Prostate gland (tissue), 2 donors: ENCODE data around the gene SF3B2. TPM values are rescaled to one million over a fixed set of nuclear protein-coding genes. Genes with fewer than 3 reads are reported as not detected.

Experiments
- DNase-seq: peaks from one replicate; pipeline ENCODE4 v3.0.0-alpha.2; 2019; ENCODE audit warnings: low spot score
- H3K27ac ChIP-seq, 2 donors: fragments of 200-600 bp; sonication (generic); 2 replicates each; pipeline ENCODE4 v1.5.1; 2017 to 2019
- H3K27me3 ChIP-seq: fragments of 200-600 bp; sonication (generic); replicated peaks from 2 replicates; pipeline ENCODE4 v1.5.1; 2019; ENCODE audit not compliant: insufficient read depth
- H3K36me3 ChIP-seq, 2 donors: fragments of 200-600 bp; sonication (generic); 1 replicate in 1 of 2; 2 replicates in 1 of 2; pipeline versions ENCODE4 v1.5.1 to v1.8.1; 2017 to 2019
- H3K4me1 ChIP-seq: fragments of 200-600 bp; sonication (generic); replicated peaks from 2 replicates; pipeline ENCODE4 v1.5.1; 2019
- H3K4me3 ChIP-seq, 2 donors: fragments of 200-600 bp; sonication (generic); 2 replicates each; pipeline ENCODE4 v1.5.1; 2017 to 2019
- H3K9me3 ChIP-seq: fragments of 200-600 bp; sonication (generic); 2 replicates; pipeline ENCODE4 v1.5.1; 2017
- POLR2A ChIP-seq: fragments of 450-650 bp; IDR thresholded peaks from one replicate; pipeline ENCODE4 v1.6.1; 2016; ENCODE audit warnings: antibody characterized with exemption, mild to moderate bottlenecking
- POLR2AphosphoS5 ChIP-seq: sonication (generic); formaldehyde crosslinking; IDR thresholded peaks from one replicate; pipeline ENCODE4 v1.6.1; 2017; ENCODE audit warnings: antibody characterized with exemption
- WGBS: methylation state at CpG from one replicate; pipeline ENCODE4 v1.1.5; 2018; 5-methylcytosine and 5-hydroxymethylcytosine counted together
- intact Hi-C: fragments of 100-400 bp; cut with DNase I; formaldehyde crosslinking; loops from one replicate; pipeline ENCODE4 v1.14.2; 2022
- total RNA-seq, 2 donors: library from RNA; depleted of rRNA; stranded (reverse); fragments of >200 nt; gene quantifications; one replicate each; pipeline ENCODE4 v1.1.0, GENCODE V29; 2016
- TF ChIP-seq, protein P1 (sequence below), 4 experiments: fragments of 200-600 bp in 2 of 4; fragments of 450-650 bp in 2 of 4; sonication (generic) in 2 of 4; IDR thresholded peaks; 1 replicate in 3 of 4; 2 replicates in 1 of 4; pipeline ENCODE4 v1.5.1; 2016 to 2019; ENCODE audit warnings: antibody characterized with exemption in 4 of 4, mild to moderate bottlenecking in 2 of 4, moderate library complexity in 2 of 4

Gene SF3B2
- total RNA-seq, 2 donors from 2014 or later: 130 to 212 TPM

DNA sequence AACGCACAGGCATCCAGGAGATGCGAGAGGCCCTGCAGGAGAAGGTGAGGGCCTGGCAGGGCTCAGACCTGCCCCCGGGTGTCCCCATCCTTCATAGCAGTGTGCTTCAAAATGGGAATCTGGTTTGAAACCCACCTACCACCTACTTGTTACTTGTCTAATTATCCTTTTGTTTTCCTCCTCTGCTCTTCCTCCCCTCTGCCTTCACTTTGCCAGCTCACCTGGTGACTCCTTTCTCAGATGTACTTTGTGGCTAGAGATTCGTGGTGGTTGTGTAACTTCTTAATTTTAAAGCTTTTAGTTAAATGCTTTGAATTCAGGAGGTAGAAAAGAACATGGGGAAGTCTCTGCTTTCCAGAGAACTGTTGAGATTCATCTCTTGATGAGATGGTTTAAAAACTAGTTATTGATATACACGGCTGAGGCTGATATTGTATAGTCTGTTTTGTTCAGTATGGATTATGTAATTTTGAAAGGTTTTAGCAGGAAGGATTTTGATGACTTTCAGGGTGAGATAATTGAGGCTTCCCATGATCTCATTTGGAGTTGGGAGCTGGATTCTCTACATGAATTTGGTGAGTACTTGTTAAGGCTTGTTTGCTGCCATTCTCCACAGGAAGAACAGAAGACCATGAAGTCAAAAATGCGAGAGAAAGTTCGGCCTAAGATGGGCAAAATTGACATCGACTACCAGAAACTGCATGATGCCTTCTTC lies 8.0 kb downstream of the SF3B2 start:
- intact Hi-C loops: loop anchor here (10.0 kb wide), 1 partner anchor 75 kb away; no protein-coding TSS in a partner anchor
- Histone ChIP-seq H3K27me3 (no peaks in the 10 kb centered on the region), H3K27ac (no peak overlapping the region), H3K9me3 (no peaks in the 10 kb centered on the region), H3K36me3 (peaks cover 40 to 51% of the 10 kb centered on the region in 2 donors), H3K4me1 (no peaks in the 10 kb centered on the region), H3K4me3 (no peak overlapping the region)
- DNase-seq: no peak
- 69% methylated on average over 8 of the region's 8 CpGs for WGBS
- TF ChIP-seq POLR2A (no peak), POLR2AphosphoS5 (no peak)
- TF ChIP-seq, protein P1, sequence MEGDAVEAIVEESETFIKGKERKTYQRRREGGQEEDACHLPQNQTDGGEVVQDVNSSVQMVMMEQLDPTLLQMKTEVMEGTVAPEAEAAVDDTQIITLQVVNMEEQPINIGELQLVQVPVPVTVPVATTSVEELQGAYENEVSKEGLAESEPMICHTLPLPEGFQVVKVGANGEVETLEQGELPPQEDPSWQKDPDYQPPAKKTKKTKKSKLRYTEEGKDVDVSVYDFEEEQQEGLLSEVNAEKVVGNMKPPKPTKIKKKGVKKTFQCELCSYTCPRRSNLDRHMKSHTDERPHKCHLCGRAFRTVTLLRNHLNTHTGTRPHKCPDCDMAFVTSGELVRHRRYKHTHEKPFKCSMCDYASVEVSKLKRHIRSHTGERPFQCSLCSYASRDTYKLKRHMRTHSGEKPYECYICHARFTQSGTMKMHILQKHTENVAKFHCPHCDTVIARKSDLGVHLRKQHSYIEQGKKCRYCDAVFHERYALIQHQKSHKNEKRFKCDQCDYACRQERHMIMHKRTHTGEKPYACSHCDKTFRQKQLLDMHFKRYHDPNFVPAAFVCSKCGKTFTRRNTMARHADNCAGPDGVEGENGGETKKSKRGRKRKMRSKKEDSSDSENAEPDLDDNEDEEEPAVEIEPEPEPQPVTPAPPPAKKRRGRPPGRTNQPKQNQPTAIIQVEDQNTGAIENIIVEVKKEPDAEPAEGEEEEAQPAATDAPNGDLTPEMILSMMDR (IDR thresholded peaks at IDR 0.05): no peak

DNA sequence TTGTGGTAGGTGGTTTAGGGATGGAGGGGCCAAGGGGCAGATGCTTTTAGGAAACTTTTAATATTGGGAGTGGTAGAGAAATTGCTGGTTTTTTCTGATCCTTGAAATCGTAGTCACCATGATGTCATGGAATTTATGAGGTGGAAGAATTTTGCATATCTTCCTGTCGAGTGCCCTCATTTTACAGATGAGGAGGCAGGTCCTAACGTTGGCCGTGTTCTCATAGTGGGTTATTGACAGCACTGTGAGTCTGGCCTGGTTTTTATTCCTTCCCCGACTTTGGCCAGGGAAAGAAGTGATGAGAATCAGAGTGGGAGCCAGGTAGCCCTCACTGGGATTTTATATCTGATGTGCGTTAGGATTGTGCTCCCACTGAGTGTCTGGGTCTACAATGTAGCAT lies 9.1 kb downstream of the SF3B2 start:
- WGBS: 79% methylated on average over 6 of the region's 6 CpGs
- H3K27ac ChIP-seq: no peak overlapping the region
- intact Hi-C loops: loop anchor here (10.0 kb wide), 1 partner anchor 74 kb away; no protein-coding TSS in a partner anchor
- H3K9me3 ChIP-seq: no peaks in the 10 kb centered on the region
- TF ChIP-seq POLR2AphosphoS5 (no peak), POLR2A (no peak)
- TF ChIP-seq, protein P1 (IDR thresholded peaks at IDR 0.05): no peak
- peaks cover 39 to 51% of the 10 kb centered on the region in 2 donors for H3K36me3 ChIP-seq
- H3K4me1 ChIP-seq: no peaks in the 10 kb centered on the region
- H3K4me3 ChIP-seq: no peak overlapping the region
- H3K27me3 ChIP-seq: no peaks in the 10 kb centered on the region
- DNase-seq: no peak

DNA sequence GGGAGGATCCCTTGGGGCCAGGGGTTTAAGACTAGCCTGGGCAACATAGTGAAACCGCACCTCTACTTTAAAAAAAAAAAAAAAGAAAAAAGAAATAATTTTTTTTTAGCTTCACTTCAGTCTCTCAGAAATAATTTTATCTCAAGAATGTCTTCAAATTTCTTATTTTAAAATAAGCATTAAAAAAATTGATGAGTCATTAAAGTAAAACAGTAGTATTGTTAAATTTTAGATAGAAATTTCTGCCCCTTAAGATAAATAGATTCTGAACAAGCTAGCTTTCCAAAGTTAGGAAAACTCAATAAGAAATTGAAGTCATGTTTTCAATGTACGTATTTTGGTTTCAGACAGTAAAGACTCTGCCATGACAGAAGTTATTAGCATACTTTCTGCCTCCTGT lies 10.2 kb downstream of the SF3B2 start:
- intact Hi-C loops: loop anchor here (10.0 kb wide), 1 partner anchor 72 kb away; no protein-coding TSS in a partner anchor
- no peak for DNase-seq
- Histone ChIP-seq H3K36me3 (peaks cover 33 to 50% of the 10 kb centered on the region in 2 donors), H3K27ac (no peak overlapping the region), H3K9me3 (no peaks in the 10 kb centered on the region), H3K27me3 (no peaks in the 10 kb centered on the region), H3K4me3 (no peak overlapping the region), H3K4me1 (no peaks in the 10 kb centered on the region)
- no peak for TF ChIP-seq POLR2A
- TF ChIP-seq, protein P1 (IDR thresholded peaks at IDR 0.05): no peak
- no peak for TF ChIP-seq POLR2AphosphoS5
- 90% methylated on average over 2 of the region's 2 CpGs for WGBS

DNA sequence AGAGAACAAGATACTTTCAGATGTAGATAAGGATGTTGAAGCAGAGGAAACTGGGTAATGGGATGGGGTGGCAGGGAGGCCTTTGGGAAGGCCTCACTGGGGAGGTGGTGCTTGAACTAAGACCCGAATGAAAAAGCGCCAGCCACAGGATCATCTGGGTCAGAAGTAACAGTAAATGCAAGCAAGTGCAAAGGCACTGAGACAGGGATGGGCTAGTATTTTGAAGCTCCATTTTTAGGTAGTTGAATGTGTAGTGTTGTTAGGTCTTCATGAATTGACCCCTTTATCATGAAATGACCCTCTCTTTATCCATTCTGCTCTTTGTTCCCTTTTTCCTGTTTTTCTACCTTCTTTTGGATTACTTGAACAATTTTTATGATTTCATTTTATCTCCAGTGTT lies 11.7 kb downstream of the SF3B2 start:
- intact Hi-C loops: loop anchor here (10.0 kb wide), 1 partner anchor 71 kb away; no protein-coding TSS in a partner anchor
- Histone ChIP-seq H3K27me3 (no peaks in the 10 kb centered on the region), H3K36me3 (peaks cover 24 to 49% of the 10 kb centered on the region in 2 donors), H3K4me3 (no peak overlapping the region), H3K4me1 (no peaks in the 10 kb centered on the region), H3K9me3 (no peaks in the 10 kb centered on the region), H3K27ac (no peak overlapping the region)
- WGBS: 98% methylated on average over 2 of the region's 2 CpGs
- no peak for TF ChIP-seq POLR2A
- no peak for TF ChIP-seq POLR2AphosphoS5
- TF ChIP-seq, protein P1 (IDR thresholded peaks at IDR 0.05): no peak
- no peak for DNase-seq

DNA sequence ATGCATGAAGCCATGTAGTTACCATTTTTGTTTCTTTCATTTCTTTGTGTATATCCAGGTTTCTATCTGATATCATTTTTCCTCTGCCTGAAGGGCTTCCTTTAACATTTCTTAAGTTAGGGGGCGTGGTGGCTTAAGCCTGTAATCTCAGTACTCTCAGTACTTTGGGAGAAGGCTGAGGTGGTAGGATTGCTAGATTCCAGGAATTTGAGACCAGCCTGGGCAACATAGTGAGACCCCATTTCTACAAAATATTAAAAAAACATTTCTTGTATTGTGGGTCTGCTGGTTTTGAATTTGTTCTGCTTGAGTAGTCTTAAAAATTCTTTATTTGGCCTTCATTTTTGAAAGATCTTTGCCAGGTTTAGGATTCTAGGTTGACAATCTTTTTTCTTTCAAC lies 12.4 kb downstream of the SF3B2 start:
- H3K4me1 ChIP-seq: peaks cover 5% of the 10 kb centered on the region
- DNase-seq: no peak
- no peak overlapping the region for H3K27ac ChIP-seq
- no peaks in the 10 kb centered on the region for H3K27me3 ChIP-seq
- H3K36me3 ChIP-seq: peaks cover 17 to 42% of the 10 kb centered on the region in 2 donors
- TF ChIP-seq POLR2A: no peak
- TF ChIP-seq, protein P1 (IDR thresholded peaks at IDR 0.05): no peak
- TF ChIP-seq POLR2AphosphoS5: no peak
- H3K9me3 ChIP-seq: no peaks in the 10 kb centered on the region
- intact Hi-C loops: loop anchor here (10.0 kb wide), 1 partner anchor 70 kb away; no protein-coding TSS in a partner anchor
- WGBS: 97% methylated on average over 1 of the region's 1 CpG
- H3K4me3 ChIP-seq: no peak overlapping the region
